Inferior parietal cortex (tissue), 1 donor: Measurements from ENCODE around the gene SCYGR1.
"Not testable (repeated sequence)": the region's sequence is repeated elsewhere in the genome, so short reads cannot be mapped to it uniquely, and the experiment has no call there.

ENCODE experiments used
- DNase-seq: peaks from one replicate; pipeline ENCODE4 v3.0.0-alpha.2; 2016; ENCODE audit errors: extremely low spot score

SCYGR1 gene

GRCh38 chr2:227402959-227403358, 15.2 kb upstream of the SCYGR1 start:
- no peak for DNase-seq

GRCh38 chr2:227402321-227402720, 14.6 kb upstream of the SCYGR1 start:
- no peak for DNase-seq

GRCh38 chr2:227401550-227401949, 13.8 kb upstream of the SCYGR1 start:
- DNase-seq = no peak

- DNase-seq = no peak
Observed at GRCh38 chr2:227398684-227399670, 11.2 kb upstream of the SCYGR1 start.

- no peak for DNase-seq
Observed at GRCh38 chr2:227397562-227397961, 9.8 kb upstream of the SCYGR1 start.

- no peak for DNase-seq
Observed at GRCh38 chr2:227395556-227395955, 7.8 kb upstream of the SCYGR1 start.

- no peak for DNase-seq
Observed at GRCh38 chr2:227394401-227394800, 6.7 kb upstream of the SCYGR1 start.

GRCh38 chr2:227390468-227391256, 2.9 kb upstream of the SCYGR1 start:
- DNase-seq = no peak

- no peak for DNase-seq
Observed at GRCh38 chr2:227389661-227390060, 1.9 kb upstream of the SCYGR1 start.

- DNase-seq = no peak
Observed at GRCh38 chr2:227389231-227389630, 1.5 kb upstream of the SCYGR1 start.

GRCh38 chr2:227388537-227389011, 825 bp upstream of the SCYGR1 start:
- DNase-seq = no peak

GRCh38 chr2:227386630-227387029, 1.1 kb downstream of the SCYGR1 start:
- no peak for DNase-seq

- no peak for DNase-seq
Observed at GRCh38 chr2:227383686-227384085, 4.1 kb downstream of the SCYGR1 start.

- not testable (repeated sequence) for DNase-seq
Observed at GRCh38 chr2:227382241-227382835, 5.4 kb downstream of the SCYGR1 start.

- no peak for DNase-seq
Observed at GRCh38 chr2:227379095-227379494, 8.7 kb downstream of the SCYGR1 start, which contains the start of gene TM4SF20. TSS of gene TM4SF20 (minus strand) at chr2:227379306. CDS start at chr2:227379268, 38 bp downstream.

- DNase-seq = no peak
Observed at GRCh38 chr2:227378371-227378782, 9.4 kb downstream of the SCYGR1 start.

GRCh38 chr2:227377467-227378351, 10.0 kb downstream of the SCYGR1 start:
- no peak for DNase-seq

- DNase-seq = no peak
Observed at GRCh38 chr2:227376656-227377396, 10.9 kb downstream of the SCYGR1 start.

- no peak for DNase-seq
Observed at GRCh38 chr2:227374158-227374557, 13.6 kb downstream of the SCYGR1 start.

- DNase-seq = no peak
Observed at GRCh38 chr2:227373389-227373788, 14.4 kb downstream of the SCYGR1 start.
